Adrenal gland (tissue), 5 donors: ENCODE data around the gene ZNF638.

Experiments used
- CTCF ChIP-seq, 6 experiments: fragments of 450-650 bp in 4 of 6; fragments of 200-600 bp in 2 of 6; sonication (generic) in 1 of 6; IDR thresholded peaks; 1 replicate in 5 of 6; 2 replicates in 1 of 6; pipeline versions ENCODE4 v1.5.1 to v1.8.0; 2016 to 2021; ENCODE audit warnings: antibody characterized with exemption in 6 of 6, mild to moderate bottlenecking in 2 of 6, moderate library complexity in 1 of 6
- POLR2A ChIP-seq, 2 donors: fragments of 450-650 bp; IDR thresholded peaks; one replicate each; pipeline ENCODE4 v1.6.1; 2017; ENCODE audit warnings: antibody characterized with exemption in 2 of 2, mild to moderate bottlenecking in 2 of 2, moderate library complexity in 1 of 2
- donor health status: DM: no; HTN: no; CAD: no.

GRCh38 chr2:71479261-71479660 lies 147.7 kb downstream of the ZNF638 start:
- TF ChIP-seq CTCF (IDR thresholded peaks at IDR 0.05) (no peak), POLR2A (IDR thresholded peaks at IDR 0.05) (no peak)
